ENCODE results near the gene ZSWIM7.

ZSWIM7 gene

GRCh38 chr17:15999141-15999973, at the start of gene ZSWIM7, which contains the start of gene TTC19:
TSS of gene ZSWIM7 (minus strand) at chr17:15999704. CDS start at chr17:15999594, 110 bp downstream.
TSS of gene TTC19 (plus strand) at chr17:15999824. CDS start at chr17:15999849, 25 bp downstream.
- peak; percentile 98 for DNase-seq (ENCODE audit: low read depth, low spot score)

DNA sequence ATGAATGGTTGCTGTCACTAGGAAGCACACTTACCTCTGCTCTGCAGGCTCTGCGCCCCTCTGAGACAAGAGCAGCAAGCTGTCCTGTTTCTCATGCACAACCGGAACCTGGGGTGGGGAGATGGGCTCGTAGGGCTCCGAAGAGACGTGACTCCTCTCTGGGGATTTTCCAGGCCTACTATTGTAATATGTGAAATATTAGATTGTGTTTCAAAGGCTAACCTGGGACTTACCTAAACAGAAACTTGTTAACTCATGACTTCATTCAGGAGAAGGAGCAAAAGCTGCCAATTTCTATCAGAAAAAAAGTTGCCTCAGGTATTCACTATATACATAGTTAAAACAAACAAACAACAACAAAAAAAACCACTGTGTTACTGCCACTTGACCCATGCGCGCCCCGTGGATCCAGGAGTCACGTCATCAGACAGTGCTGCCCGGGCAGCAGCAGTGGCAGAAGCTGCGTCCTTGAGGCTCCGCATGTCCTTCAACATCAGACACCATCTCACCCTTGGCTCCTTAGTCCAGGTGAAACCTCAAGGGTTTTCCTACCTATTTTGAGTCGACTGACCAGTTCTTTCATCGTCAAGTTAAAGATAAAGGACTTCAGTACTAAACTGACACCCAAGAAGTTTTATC, 49.4 kb upstream of the ZSWIM7 start:
- DNase-seq (ENCODE audit: low read depth, low spot score): no peak

DNA sequence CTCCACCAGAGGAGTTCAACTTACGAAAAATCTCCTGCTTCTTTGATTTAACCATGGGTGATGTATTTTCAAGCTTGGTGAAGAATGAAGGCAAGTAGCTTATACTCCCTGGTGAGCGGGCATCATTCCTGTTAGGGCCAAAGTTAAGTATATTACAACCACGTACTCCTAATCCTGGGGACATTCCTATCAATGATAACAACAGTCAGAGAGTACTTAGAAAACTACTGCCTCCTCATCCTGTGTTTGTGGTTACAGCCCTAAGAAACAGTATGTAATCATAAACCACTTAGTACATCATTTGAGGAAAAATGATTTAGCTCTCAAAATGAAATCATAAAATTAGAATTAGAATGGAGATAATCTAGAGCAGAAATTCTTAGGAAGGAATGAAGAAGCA, 47.5 kb upstream of the ZSWIM7 start:
- no peak for DNase-seq (ENCODE audit: low read depth, low spot score)

DNA sequence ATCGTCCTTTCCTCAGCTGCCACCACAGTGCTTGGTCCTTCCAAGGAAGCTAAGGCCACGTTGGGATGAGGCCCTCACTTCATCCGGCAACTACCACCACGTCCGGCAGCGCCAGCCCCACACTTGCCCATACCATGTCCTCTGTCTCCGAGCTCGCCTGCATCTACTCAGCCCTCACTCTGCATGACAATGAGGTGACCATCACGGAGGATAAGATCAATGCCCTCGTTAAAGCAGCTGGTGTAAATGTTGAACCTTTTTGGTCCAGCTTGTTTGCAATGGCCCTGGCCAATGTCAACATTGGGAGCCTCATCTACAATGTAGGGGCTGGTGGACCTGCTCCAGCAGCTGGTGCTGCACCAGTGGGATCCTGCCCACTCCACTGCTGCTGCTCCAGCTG, 45.0 kb upstream of the ZSWIM7 start:
- DNase-seq (ENCODE audit: low read depth, low spot score): no peak

- DNase-seq (ENCODE audit: low read depth, low spot score): peak; percentile 97
Measured at GRCh38 chr17:16040710-16041251, 41.3 kb upstream of the ZSWIM7 start.

- peak; percentile 47 for DNase-seq (ENCODE audit: low read depth, low spot score)
Measured at GRCh38 chr17:16037636-16038035, 38.1 kb upstream of the ZSWIM7 start.

DNA sequence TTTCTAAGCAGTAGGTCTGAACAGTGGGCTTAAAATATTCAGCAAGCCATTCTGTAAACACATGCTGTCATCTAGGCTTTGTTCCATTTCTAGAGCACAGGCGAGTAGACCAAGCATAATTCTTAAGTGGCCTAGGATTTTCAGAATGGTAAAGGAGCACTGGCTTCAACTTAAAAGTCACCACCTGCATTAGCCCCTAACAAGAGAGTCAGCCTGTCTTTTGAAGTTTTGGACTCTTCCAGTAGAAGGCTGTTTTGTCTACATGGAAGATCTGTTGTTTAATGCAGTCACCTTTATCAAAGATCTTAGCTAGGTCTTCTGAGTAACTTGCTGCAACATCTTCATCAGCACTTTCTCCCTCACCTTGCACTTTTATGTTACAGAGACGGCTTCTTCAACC, 36.8 kb upstream of the ZSWIM7 start:
- DNase-seq (ENCODE audit: low read depth, low spot score): no peak

- DNase-seq (ENCODE audit: low read depth, low spot score): no peak
Measured at GRCh38 chr17:16033729-16034349, 34.3 kb upstream of the ZSWIM7 start.

DNA sequence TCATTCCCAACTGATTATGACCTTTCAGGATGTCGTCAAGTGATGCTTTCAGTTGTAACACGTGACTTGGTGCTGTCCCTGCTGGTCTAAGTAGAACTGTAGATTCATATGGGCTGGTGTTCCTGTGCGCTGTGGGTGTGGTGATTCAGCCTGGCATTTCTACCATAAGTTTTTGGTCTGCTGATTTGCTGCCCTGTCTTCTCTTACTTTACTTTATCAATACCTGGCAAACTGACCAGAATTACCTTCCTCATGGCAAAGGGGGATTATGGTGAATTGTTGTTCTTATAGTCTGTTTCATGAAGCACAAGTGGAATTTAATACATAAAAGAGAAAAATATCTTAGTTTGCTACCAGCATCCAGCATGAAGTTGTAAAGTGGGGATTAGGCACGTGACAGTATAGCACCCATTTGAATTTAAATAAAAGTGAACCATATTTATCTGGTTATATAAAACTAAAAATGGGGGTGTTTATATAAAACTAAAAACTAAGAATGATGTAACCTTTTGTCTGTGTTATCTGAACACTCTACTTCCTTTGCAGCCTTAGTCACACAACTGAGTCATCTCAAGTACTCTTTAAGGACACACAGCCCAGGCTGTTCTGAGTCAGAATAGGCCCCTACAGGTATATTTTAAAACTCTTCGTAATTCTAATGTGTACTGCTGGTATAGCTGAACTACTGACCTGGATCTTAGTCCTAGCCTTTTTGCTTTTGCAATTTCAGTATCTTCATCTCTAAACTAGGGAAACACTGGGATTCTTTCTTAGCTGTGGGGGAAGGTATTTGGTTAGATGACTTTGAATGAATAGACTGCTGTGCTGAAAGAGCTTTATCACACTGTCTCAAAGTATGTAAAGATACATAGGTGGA, 28.4 kb upstream of the ZSWIM7 start:
- DNase-seq (ENCODE audit: low read depth, low spot score): peak; percentile 86

GRCh38 chr17:16026895-16027294, 27.4 kb upstream of the ZSWIM7 start:
- DNase-seq (ENCODE audit: low read depth, low spot score): no peak

DNA sequence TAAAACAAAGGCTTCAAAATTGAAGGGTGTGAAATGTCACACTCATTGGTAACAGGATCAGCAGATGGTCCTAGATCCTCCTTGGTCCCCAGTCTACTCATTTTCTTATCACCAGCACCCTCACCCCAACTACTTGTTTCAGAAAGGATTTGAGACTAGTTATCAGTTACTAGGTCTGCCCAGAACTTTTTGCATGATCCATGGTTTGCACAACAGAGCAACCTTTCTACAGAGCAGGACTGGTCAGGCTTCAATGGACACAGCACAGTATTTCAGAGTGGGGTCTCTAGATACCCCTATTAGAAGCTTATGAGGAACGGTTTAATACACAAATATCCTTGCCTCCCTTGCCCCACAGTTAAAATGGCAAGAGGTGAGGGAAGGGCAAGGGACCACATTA, 25.7 kb upstream of the ZSWIM7 start:
- DNase-seq (ENCODE audit: low read depth, low spot score): no peak

- no peak for DNase-seq (ENCODE audit: low read depth, low spot score)
Measured at GRCh38 chr17:16023881-16024280, 24.4 kb upstream of the ZSWIM7 start.

DNA sequence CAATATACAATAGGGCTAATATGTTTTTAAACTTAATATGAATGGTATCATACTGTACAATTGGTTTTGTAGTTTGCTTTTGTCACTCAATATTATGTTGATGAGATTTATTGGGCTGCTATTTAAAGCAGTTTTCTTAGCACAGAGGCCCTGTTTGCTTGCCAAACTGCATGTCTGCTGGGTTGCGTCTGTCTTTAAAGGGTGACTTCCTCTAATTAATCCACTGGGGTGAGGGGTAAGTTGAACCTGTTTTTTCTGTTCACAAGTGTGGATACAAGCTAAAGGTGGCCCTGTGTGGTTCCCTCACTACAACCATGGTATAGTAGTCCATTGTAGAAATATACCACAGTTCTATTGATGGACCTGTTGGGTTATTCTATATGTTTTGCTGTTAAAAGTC, 19.8 kb upstream of the ZSWIM7 start:
- DNase-seq (ENCODE audit: low read depth, low spot score): no peak

GRCh38 chr17:16013943-16014407, 14.5 kb upstream of the ZSWIM7 start:
- DNase-seq (ENCODE audit: low read depth, low spot score): peak; percentile 74

DNA sequence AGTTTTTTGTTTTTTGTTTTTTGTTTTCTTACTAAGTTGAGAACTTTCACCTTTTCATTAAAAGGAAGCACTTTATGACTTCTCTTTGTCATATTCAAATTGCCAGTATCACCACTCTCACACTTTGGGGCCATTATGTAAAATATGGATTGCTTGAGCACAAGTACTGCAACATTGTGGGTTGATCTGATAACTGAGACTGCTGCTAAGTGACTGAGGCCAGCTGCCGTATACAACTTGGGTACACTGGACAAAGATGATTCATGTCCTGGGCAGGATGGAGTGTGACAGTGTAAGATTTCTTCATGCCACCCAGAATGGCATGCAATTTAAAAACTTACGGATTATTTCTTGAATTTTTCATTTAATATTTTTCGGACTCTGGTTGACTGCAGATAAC, 7.9 kb upstream of the ZSWIM7 start:
- DNase-seq (ENCODE audit: low read depth, low spot score): no peak

DNA sequence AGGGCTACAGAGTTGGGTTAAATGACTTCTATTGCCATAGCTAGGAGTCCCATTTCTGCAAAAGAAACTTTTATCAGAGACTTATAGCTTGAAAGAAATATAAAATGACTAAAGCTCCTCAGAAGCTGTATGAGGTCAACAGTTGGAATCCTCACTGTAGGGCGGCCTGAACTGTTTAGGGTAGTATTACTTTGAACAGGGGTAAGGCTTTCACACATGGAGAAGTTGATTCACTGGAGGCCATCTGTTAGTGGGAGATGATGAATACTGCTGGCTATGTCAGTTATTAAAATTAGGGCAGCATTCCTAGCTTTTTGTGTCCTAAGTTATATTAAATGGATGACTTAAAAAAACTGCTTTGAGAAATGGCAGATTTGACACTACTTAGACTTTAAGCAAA, 6.1 kb upstream of the ZSWIM7 start:
- no peak for DNase-seq (ENCODE audit: low read depth, low spot score)

DNA sequence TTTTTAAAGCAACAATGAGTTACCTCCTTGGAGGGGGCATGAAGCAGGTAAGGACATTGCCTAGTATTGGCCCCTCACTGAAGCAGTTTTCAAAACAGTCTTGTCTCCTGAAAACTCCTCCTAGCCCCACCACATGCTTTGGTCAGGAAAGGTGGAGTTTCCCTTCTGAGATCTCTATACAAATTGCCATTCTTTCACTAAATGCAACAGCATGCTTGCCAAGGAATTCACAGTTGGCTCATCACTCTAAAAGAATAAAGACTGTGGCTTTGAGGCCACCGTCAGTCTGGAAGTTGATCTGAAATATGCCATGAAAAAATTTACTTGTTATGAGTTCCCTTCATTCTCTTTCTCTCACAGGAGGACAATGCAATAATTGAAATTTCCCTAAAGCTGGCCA, 4.3 kb upstream of the ZSWIM7 start:
- peak; percentile 35 for DNase-seq (ENCODE audit: low read depth, low spot score)

DNA sequence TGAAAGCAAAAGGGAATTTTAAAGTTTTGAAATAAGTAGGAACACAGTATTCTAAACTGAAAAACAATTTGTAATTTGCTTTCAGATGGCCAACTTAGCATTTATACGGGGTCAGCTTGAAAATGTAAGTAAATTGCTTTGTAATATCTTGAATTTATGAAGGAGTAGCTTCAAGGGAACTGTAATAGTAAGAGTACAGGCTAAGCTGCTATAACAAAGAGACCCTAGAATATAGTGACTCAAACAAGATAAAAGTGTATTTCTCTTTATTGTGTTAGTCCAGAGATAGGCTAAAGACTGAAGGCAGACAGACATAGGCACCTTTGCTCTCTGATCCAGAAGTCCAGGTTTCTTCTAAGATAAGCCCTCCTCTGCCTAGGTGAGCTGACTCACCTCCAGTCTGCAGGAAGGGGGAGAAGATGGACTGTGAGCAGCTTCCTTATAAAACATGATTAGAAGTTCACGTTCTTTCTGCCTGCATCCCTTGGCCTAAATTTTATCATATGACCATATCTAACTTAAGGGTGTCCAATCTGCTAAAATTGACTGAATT, 3.3 kb upstream of the ZSWIM7 start:
- no peak for DNase-seq (ENCODE audit: low read depth, low spot score)

- no peak for DNase-seq (ENCODE audit: low read depth, low spot score)
Measured at GRCh38 chr17:16001226-16001897, 1.9 kb upstream of the ZSWIM7 start.

Measured in astrocyte of the hippocampus (primary cell).